Measurements from ENCODE around the gene GPR179.

GPR179 gene

DNA sequence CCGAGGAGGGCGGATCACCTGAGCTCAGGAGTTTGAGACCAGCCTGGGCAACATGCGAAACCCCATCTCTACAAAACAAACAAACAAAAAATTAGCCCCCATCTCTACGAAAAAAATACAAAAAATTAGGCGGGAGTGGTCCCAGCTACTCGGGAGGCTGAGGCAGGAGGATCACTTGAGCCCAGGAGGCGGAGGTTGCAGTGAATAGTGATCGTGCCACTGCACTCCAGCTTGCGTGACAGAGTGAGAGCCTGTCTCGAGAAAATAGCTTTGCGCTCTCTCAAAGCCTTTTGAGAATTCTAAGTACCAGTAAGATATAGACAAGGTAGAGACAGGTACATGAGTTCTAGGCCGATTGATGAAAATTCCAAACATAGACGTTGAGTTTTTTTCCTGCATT, 9.9 kb upstream of the GPR179 start:
- H3K4me3 ChIP-seq (ENCODE audit: low read depth, low read length): no peak overlapping the region
- H3K9ac ChIP-seq (ENCODE audit: low read depth, low read length): no peak overlapping the region
- peaks cover 5% of the 10 kb centered on the region for H3K27me3 ChIP-seq (ENCODE audit: control insufficient read depth, insufficient read depth, low read length)
- H3K4me1 ChIP-seq (ENCODE audit: control insufficient read depth, insufficient read depth, low read length): no peaks in the 10 kb centered on the region
- H3K36me3 ChIP-seq (ENCODE audit: control insufficient read depth, insufficient read depth, low read length): no peaks in the 10 kb centered on the region
- H3K9me3 ChIP-seq (ENCODE audit: control insufficient read depth, insufficient read depth, low read length): no peaks in the 10 kb centered on the region

- no peak overlapping the region for H3K9ac ChIP-seq (ENCODE audit: low read depth, low read length)
- peak overlapping the region; percentile 41 for H3K4me3 ChIP-seq (ENCODE audit: low read depth, low read length)
- H3K27me3 ChIP-seq (ENCODE audit: control insufficient read depth, insufficient read depth, low read length): peaks cover 5% of the 10 kb centered on the region
- no peaks in the 10 kb centered on the region for H3K36me3 ChIP-seq (ENCODE audit: control insufficient read depth, insufficient read depth, low read length)
- H3K4me1 ChIP-seq (ENCODE audit: control insufficient read depth, insufficient read depth, low read length): no peaks in the 10 kb centered on the region
- no peaks in the 10 kb centered on the region for H3K9me3 ChIP-seq (ENCODE audit: control insufficient read depth, insufficient read depth, low read length)
Measured at GRCh38 chr17:38353086-38353604, 9.4 kb upstream of the GPR179 start.

DNA sequence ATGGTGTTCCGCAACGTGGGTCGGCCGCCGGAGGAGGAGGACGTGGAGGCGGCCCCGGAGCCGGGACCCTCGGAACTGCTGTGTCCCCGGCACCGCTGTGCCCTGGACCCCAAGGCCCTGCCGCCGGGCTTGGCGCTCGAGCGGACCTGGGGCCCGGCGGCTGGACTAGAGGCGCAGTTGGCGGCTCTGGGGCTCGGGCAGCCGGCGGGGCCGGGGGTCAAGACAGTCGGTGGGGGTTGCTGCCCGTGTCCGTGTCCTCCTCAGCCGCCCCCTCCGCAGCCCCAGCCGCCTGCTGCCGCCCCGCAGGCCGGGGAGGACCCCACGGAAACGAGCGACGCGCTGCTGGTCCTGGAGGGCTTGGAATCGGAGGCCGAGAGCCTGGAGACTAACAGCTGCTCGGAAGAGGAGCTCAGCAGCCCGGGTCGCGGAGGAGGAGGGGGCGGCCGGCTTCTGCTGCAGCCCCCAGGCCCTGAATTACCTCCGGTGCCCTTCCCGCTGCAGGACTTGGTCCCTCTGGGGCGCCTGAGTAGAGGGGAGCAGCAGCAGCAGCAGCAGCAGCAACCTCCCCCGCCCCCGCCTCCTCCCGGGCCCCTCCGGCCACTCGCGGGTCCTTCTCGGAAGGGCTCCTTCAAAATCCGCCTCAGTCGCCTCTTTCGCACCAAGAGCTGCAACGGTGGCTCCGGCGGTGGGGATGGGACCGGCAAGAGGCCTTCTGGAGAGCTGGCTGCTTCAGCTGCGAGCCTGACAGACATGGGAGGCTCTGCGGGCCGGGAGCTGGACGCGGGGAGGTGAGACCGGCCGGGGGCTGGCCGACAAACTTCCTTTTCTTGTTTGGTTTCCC, 8.7 kb upstream of the GPR179 start:
- Histone ChIP-seq H3K4me3 (ENCODE audit: low read depth, low read length) (peak overlapping the region; percentile 41), H3K9me3 (ENCODE audit: control insufficient read depth, insufficient read depth, low read length) (no peaks in the 10 kb centered on the region), H3K4me1 (ENCODE audit: control insufficient read depth, insufficient read depth, low read length) (no peaks in the 10 kb centered on the region), H3K36me3 (ENCODE audit: control insufficient read depth, insufficient read depth, low read length) (no peaks in the 10 kb centered on the region), H3K9ac (ENCODE audit: low read depth, low read length) (peak overlapping the region; percentile 66), H3K27me3 (ENCODE audit: control insufficient read depth, insufficient read depth, low read length) (peaks cover 5% of the 10 kb centered on the region)

DNA sequence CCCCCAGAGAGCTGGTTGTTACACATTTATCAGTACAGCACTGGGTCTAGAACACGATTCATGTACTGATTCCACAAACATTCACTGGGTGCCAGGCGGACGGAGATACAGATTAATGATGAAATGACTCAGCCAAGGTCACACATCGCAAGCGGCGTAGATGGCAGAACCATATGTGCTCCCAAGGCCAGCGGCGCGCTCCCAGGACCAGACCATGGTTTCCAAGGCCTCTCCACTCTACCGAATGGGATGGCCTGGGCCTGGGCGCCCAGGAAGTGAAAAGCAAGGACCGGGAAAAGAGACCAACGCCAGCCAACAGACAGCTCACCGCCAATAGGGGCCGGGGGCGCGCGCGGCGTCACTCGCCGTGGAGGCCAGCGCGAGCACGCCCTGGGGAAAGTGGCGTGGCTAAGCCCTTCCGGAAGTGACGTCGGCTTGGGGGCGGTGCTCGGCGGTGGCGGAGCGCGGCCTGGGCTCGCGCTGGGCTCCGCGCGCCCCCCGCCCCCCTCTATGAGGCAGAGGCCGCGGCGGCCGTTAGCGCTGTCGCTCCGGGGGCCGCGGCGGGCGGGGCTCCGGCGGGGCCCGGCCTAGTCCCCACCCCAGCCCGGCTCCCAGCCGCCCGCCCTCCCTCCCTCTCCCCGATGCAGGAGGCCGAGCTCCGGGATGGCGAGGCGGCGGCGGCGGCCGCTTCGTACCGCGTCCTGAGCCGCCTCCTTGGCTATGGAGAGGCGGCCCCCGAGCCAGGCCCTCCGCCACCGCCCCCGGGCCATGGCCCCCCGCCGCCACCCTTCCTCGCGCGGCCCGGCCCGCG, 7.9 kb upstream of the GPR179 start, which contains the start of gene SOCS7:
Gene SOCS7, plus strand, starts transcription at position 433 of the 811 bp plus-strand sequence. Its CDS starts 209 bp downstream, at position 642.
- Histone ChIP-seq H3K4me3 (ENCODE audit: low read depth, low read length) (peak within 1 kb of the TSS; percentile 82), H3K36me3 (ENCODE audit: control insufficient read depth, insufficient read depth, low read length) (no peaks in the 10 kb centered on the region), H3K9me3 (ENCODE audit: control insufficient read depth, insufficient read depth, low read length) (no peaks in the 10 kb centered on the region), H3K4me1 (ENCODE audit: control insufficient read depth, insufficient read depth, low read length) (no peaks in the 10 kb centered on the region), H3K9ac (ENCODE audit: low read depth, low read length) (peak within 1 kb of the TSS; percentile 68), H3K27me3 (ENCODE audit: control insufficient read depth, insufficient read depth, low read length) (peaks cover 5% of the 10 kb centered on the region)

DNA sequence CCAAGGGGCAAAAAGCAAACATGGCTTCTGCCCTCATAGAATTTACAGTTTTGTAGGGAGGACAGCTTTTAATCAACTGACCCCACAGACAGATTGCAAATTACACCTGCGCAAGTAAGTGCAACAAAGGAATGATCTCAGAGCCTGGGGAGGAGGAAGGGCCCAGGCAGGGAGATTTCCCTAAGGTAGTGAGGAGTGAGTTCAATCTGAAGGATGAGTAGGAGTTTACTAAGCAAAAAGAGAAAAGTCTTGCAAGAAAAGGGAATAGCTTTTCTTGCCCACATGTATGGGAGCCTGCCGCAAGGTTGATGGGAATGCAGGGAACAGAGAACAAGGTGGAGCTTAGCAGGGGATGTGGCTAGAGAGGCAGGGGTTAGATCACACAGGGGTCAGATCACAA, 6.3 kb upstream of the GPR179 start:
- Histone ChIP-seq H3K4me3 (ENCODE audit: low read depth, low read length) (no peak overlapping the region), H3K9me3 (ENCODE audit: control insufficient read depth, insufficient read depth, low read length) (no peaks in the 10 kb centered on the region), H3K27me3 (ENCODE audit: control insufficient read depth, insufficient read depth, low read length) (peaks cover 5% of the 10 kb centered on the region), H3K9ac (ENCODE audit: low read depth, low read length) (no peak overlapping the region), H3K36me3 (ENCODE audit: control insufficient read depth, insufficient read depth, low read length) (no peaks in the 10 kb centered on the region), H3K4me1 (ENCODE audit: control insufficient read depth, insufficient read depth, low read length) (no peaks in the 10 kb centered on the region)

DNA sequence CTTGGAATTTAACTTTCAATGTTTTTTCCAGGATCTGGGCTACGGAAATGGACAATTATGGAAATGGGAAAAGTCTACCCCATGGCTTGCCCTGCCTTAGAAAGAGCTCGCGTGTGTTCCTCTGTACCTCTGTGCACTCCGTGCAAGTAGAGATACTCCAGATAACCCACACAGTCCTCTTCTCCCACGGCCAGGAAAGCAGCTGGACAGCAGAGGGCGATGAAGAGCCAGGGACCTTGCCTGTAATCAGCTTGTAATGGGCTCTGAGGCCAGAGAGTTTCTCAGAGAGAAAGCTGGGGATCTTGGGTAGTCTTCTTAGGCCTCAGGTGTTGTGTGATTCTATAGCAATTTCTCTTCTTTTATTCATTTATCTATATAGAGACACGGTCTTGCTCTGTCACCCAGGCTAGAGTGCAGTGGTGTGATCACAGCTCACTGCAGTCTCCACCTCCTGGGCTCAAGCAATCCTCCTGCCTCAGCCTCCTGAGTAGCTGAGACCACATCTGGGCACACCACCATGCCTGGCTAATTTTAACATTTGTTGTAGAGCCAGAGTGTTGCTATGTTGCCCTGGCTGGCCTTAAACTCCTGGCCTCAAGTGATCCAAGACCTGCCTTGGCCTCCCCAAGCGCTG, 5.5 kb upstream of the GPR179 start:
- Histone ChIP-seq H3K4me1 (ENCODE audit: control insufficient read depth, insufficient read depth, low read length) (no peaks in the 10 kb centered on the region), H3K9ac (ENCODE audit: low read depth, low read length) (no peak overlapping the region), H3K9me3 (ENCODE audit: control insufficient read depth, insufficient read depth, low read length) (no peaks in the 10 kb centered on the region), H3K4me3 (ENCODE audit: low read depth, low read length) (no peak overlapping the region), H3K36me3 (ENCODE audit: control insufficient read depth, insufficient read depth, low read length) (no peaks in the 10 kb centered on the region), H3K27me3 (ENCODE audit: control insufficient read depth, insufficient read depth, low read length) (peaks cover 5% of the 10 kb centered on the region)

DNA sequence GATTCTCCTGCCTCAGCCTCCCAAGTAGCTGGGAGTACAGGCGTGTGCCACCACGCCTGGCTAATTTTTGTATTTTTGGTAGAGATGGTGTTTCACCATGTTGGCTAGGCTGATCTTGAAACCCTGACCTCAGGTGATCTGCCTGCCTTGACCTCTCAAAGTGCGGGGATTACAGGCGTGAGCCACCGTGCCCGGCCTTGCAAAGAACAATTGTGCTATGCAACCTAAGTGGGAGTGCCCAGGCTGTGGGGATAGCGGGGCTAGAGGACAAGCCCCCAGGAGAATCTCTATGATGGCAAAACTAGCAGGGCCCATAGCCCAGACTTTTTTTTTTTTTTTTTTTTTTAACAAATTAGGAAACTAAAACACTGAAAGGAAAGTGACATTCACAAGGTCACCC, 2.0 kb upstream of the GPR179 start:
- Histone ChIP-seq H3K36me3 (ENCODE audit: control insufficient read depth, insufficient read depth, low read length) (no peaks in the 10 kb centered on the region), H3K27me3 (ENCODE audit: control insufficient read depth, insufficient read depth, low read length) (no peaks in the 10 kb centered on the region), H3K4me3 (ENCODE audit: low read depth, low read length) (no peak overlapping the region), H3K4me1 (ENCODE audit: control insufficient read depth, insufficient read depth, low read length) (peaks cover 6% of the 10 kb centered on the region), H3K9me3 (ENCODE audit: control insufficient read depth, insufficient read depth, low read length) (no peaks in the 10 kb centered on the region), H3K9ac (ENCODE audit: low read depth, low read length) (no peak overlapping the region)

DNA sequence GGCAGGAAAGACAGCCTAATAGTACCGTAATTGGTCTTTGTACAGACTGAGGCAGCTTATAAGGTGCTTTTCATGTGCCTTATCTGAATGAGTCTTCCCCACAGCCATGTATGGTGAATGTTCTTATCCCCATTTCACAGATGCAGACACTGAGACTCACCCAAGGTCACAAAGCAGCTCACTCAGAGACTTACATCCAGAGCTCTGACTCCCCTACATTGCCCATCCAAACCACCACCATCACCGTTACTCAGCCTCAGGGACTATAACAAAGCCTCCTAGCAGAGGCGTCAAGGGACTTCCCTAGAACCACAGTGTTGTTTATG, 627 bp upstream of the GPR179 start:
- H3K4me1 ChIP-seq (ENCODE audit: control insufficient read depth, insufficient read depth, low read length): peaks cover 6% of the 10 kb centered on the region
- H3K27me3 ChIP-seq (ENCODE audit: control insufficient read depth, insufficient read depth, low read length): no peaks in the 10 kb centered on the region
- no peaks in the 10 kb centered on the region for H3K36me3 ChIP-seq (ENCODE audit: control insufficient read depth, insufficient read depth, low read length)
- H3K9ac ChIP-seq (ENCODE audit: low read depth, low read length): no peak overlapping the region
- no peak overlapping the region for H3K4me3 ChIP-seq (ENCODE audit: low read depth, low read length)
- H3K9me3 ChIP-seq (ENCODE audit: control insufficient read depth, insufficient read depth, low read length): no peaks in the 10 kb centered on the region

- no peak overlapping the region for H3K4me3 ChIP-seq (ENCODE audit: low read depth, low read length)
- no peaks in the 10 kb centered on the region for H3K27me3 ChIP-seq (ENCODE audit: control insufficient read depth, insufficient read depth, low read length)
- peaks cover 6% of the 10 kb centered on the region for H3K4me1 ChIP-seq (ENCODE audit: control insufficient read depth, insufficient read depth, low read length)
- H3K9ac ChIP-seq (ENCODE audit: low read depth, low read length): no peak overlapping the region
- H3K36me3 ChIP-seq (ENCODE audit: control insufficient read depth, insufficient read depth, low read length): no peaks in the 10 kb centered on the region
- no peaks in the 10 kb centered on the region for H3K9me3 ChIP-seq (ENCODE audit: control insufficient read depth, insufficient read depth, low read length)
Measured at GRCh38 chr17:38342886-38343607, 709 bp downstream of the GPR179 start.

DNA sequence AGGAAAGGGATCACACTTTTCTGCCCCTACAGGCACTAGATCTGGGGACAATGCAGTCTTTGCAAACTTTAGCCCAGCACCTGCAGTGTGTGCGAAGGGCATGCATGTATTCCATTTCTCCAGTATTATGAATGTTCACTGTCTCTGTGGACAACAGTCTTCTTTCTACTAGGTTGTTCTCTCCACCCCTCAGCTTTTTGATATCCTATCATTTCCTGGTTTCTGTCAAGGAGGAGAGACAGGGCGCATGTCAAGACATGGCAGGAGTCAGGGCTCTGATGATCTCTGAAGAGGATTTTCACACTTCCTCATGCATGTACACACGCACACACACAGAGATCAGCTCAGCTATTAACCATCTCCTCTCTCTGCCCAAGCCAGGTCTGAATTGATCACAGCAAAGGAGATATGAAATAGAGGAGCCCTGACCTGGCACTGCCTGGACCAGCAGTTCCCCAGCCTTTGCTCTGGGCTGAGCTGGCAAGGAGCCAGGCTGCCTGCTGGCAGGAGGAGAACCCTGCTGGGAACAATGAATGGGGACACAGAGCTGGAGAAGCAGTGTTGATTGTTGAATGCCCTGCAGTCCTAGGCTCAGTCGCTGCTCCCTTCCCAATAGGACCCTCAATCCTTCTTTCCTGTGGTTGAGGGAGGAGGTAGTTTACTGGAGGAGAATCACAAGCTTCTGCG, 2.6 kb downstream of the GPR179 start:
- no peaks in the 10 kb centered on the region for H3K27me3 ChIP-seq (ENCODE audit: control insufficient read depth, insufficient read depth, low read length)
- no peak overlapping the region for H3K4me3 ChIP-seq (ENCODE audit: low read depth, low read length)
- no peak overlapping the region for H3K9ac ChIP-seq (ENCODE audit: low read depth, low read length)
- H3K9me3 ChIP-seq (ENCODE audit: control insufficient read depth, insufficient read depth, low read length): no peaks in the 10 kb centered on the region
- H3K4me1 ChIP-seq (ENCODE audit: control insufficient read depth, insufficient read depth, low read length): peaks cover 6% of the 10 kb centered on the region
- H3K36me3 ChIP-seq (ENCODE audit: control insufficient read depth, insufficient read depth, low read length): no peaks in the 10 kb centered on the region

GRCh38 chr17:38339891-38340290, 3.9 kb downstream of the GPR179 start:
- peaks cover 6% of the 10 kb centered on the region for H3K4me1 ChIP-seq (ENCODE audit: control insufficient read depth, insufficient read depth, low read length)

More at GRCh38 chr17:38339891-38340290, 3.9 kb downstream of the GPR179 start:
- Histone ChIP-seq H3K36me3 (ENCODE audit: control insufficient read depth, insufficient read depth, low read length) (no peaks in the 10 kb centered on the region), H3K4me3 (ENCODE audit: low read depth, low read length) (no peak overlapping the region), H3K27me3 (ENCODE audit: control insufficient read depth, insufficient read depth, low read length) (no peaks in the 10 kb centered on the region), H3K9me3 (ENCODE audit: control insufficient read depth, insufficient read depth, low read length) (no peaks in the 10 kb centered on the region), H3K9ac (ENCODE audit: low read depth, low read length) (no peak overlapping the region)
